Endothelial cell of umbilical vein (primary cell): Measurements from ENCODE around the gene HIVEP1.

Experiments
- POLR2AphosphoS5 ChIP-seq: IDR thresholded peaks from 2 replicates; pipeline ENCODE4 v1.6.1; 2012; ENCODE audit warnings: low read depth, mild to moderate bottlenecking, control low read depth, low read length, moderate library complexity; ENCODE audit not compliant: insufficient read depth
- TF ChIP-seq, protein P1 (sequence below), 2 donors: IDR thresholded peaks; 1 replicate in 1 of 2; 2 replicates in 1 of 2; pipeline ENCODE4 v1.5.1; 2011; ENCODE audit warnings: low read length in 2 of 2, mild to moderate bottlenecking in 2 of 2, moderate library complexity in 2 of 2, control low read depth in 1 of 2, inconsistent platforms in 1 of 2, low read depth in 1 of 2; ENCODE audit not compliant: insufficient read depth in 1 of 2; ENCODE audit errors: extremely low read depth in 1 of 2

GRCh38 chr6:12047304-12047703 is 35.2 kb downstream of the HIVEP1 start:
- TF ChIP-seq POLR2AphosphoS5: no peak
- TF ChIP-seq, protein P1, sequence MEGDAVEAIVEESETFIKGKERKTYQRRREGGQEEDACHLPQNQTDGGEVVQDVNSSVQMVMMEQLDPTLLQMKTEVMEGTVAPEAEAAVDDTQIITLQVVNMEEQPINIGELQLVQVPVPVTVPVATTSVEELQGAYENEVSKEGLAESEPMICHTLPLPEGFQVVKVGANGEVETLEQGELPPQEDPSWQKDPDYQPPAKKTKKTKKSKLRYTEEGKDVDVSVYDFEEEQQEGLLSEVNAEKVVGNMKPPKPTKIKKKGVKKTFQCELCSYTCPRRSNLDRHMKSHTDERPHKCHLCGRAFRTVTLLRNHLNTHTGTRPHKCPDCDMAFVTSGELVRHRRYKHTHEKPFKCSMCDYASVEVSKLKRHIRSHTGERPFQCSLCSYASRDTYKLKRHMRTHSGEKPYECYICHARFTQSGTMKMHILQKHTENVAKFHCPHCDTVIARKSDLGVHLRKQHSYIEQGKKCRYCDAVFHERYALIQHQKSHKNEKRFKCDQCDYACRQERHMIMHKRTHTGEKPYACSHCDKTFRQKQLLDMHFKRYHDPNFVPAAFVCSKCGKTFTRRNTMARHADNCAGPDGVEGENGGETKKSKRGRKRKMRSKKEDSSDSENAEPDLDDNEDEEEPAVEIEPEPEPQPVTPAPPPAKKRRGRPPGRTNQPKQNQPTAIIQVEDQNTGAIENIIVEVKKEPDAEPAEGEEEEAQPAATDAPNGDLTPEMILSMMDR (IDR thresholded peaks at IDR 0.05; ENCODE audit: extremely low read depth in 1 of 2, insufficient read depth in 1 of 2, low read depth in 1 of 2, low read length in 2 of 2): no peak
